HepG2 (cell line): ENCODE data around the gene ACAT2. TPM values are rescaled to one million over a fixed set of nuclear protein-coding genes. Genes with fewer than 3 reads are reported as not detected.

ENCODE experiments used
- ADNP ChIP-seq: sonication (generic); formaldehyde crosslinking; IDR thresholded peaks from 2 replicates; pipeline ENCODE4 v1.4.0; 2020; ENCODE audit warnings: missing genetic modification reagents
- CBFB ChIP-seq: sonication (generic); formaldehyde crosslinking; IDR thresholded peaks from 2 replicates; pipeline ENCODE4 v1.4.0; 2020; ENCODE audit warnings: missing genetic modification reagents
- CEBPG ChIP-seq: IDR thresholded peaks from 2 replicates; pipeline ENCODE4 v1.6.1; 2016
- CREM ChIP-seq, 2 experiments: sonication (generic) in 1 of 2; formaldehyde crosslinking in 1 of 2; IDR thresholded peaks; 2 replicates each; pipeline versions ENCODE4 v1.4.0 to v1.6.1; 2016 to 2020; ENCODE audit warnings: antibody characterized with exemption in 1 of 2, mild to moderate bottlenecking in 1 of 2, missing genetic modification reagents in 1 of 2
- EHMT2 ChIP-seq: fragments of 200-600 bp; sonication (generic); IDR thresholded peaks from 2 replicates; pipeline ENCODE4 v1.7.0; 2017; ENCODE audit warnings: antibody characterized with exemption, low read depth, low read length, borderline replicate concordance
- FOSL2 ChIP-seq: sonication (generic); formaldehyde crosslinking; IDR thresholded peaks from 2 replicates; pipeline ENCODE4 v1.4.0; 2020; ENCODE audit warnings: missing genetic modification reagents
- HNF4A ChIP-seq: sonication (generic); formaldehyde crosslinking; IDR thresholded peaks from 2 replicates; pipeline ENCODE4 v1.4.0; 2020; ENCODE audit warnings: missing genetic modification reagents
- HNRNPL ChIP-seq: fragments of 200-400 bp; formaldehyde crosslinking; IDR thresholded peaks from 2 replicates; pipeline ENCODE4 v1.6.1; 2017; ENCODE audit warnings: mild to moderate bottlenecking, low read depth, low read length
- HOXA5 ChIP-seq: sonication (generic); formaldehyde crosslinking; IDR thresholded peaks from 2 replicates; pipeline ENCODE4 v1.4.0; 2020; ENCODE audit warnings: missing genetic modification reagents
- KLF6 ChIP-seq: IDR thresholded peaks from 2 replicates; pipeline ENCODE4 v1.8.0; 2016; ENCODE audit warnings: missing biosample characterization, missing genetic modification reagents
- NCOA5 ChIP-seq: sonication (generic); formaldehyde crosslinking; IDR thresholded peaks from 2 replicates; pipeline ENCODE4 v1.4.0; 2020; ENCODE audit warnings: missing genetic modification reagents
- POGK ChIP-seq: sonication (generic); formaldehyde crosslinking; conservative IDR thresholded peaks from 2 replicates; pipeline ENCODE4 v1.8.0; 2022; ENCODE audit warnings: mild to moderate bottlenecking, moderate library complexity, missing genetic modification reagents
- REPIN1 ChIP-seq: sonication (generic); formaldehyde crosslinking; IDR thresholded peaks from 2 replicates; pipeline ENCODE4 v1.8.0; 2022; ENCODE audit warnings: missing genetic modification reagents, low read depth, mild to moderate bottlenecking, borderline replicate concordance
- SOX13 ChIP-seq, 3 experiments: fragments of 450-650 bp in 1 of 3; sonication (generic) in 1 of 3; formaldehyde crosslinking in 1 of 3; IDR thresholded peaks in 2 of 3; conservative IDR thresholded peaks in 1 of 3; 2 replicates each; pipeline versions ENCODE4 v1.5.0 to v1.6.1; 2016 to 2020; ENCODE audit warnings: antibody characterized with exemption in 1 of 3, mild to moderate bottlenecking in 1 of 3, missing compliant biosample characterization in 1 of 3, missing genetic modification reagents in 1 of 3, moderate library complexity in 1 of 3
- SOX6 ChIP-seq, 2 experiments: fragments of 450-650 bp in 1 of 2; sonication (generic) in 1 of 2; formaldehyde crosslinking in 1 of 2; IDR thresholded peaks; 2 replicates each; pipeline versions ENCODE4 v1.4.0 to v1.6.1; 2017 to 2020; ENCODE audit warnings: antibody characterized with exemption in 1 of 2, mild to moderate bottlenecking in 1 of 2, missing genetic modification reagents in 1 of 2
- TRIM24 ChIP-seq: sonication (generic); formaldehyde crosslinking; IDR thresholded peaks from 2 replicates; pipeline ENCODE4 v1.8.0; 2022; ENCODE audit warnings: mild to moderate bottlenecking, missing genetic modification reagents
- ZNF484 ChIP-seq: sonication (generic); formaldehyde crosslinking; IDR thresholded peaks from 2 replicates; pipeline ENCODE4 v1.5.1; 2020; ENCODE audit warnings: mild to moderate bottlenecking, low read depth, missing genetic modification reagents, borderline replicate concordance
- ZNF629 ChIP-seq: sonication (generic); formaldehyde crosslinking; conservative IDR thresholded peaks from 2 replicates; pipeline ENCODE4 v1.5.0; 2020; ENCODE audit warnings: missing genetic modification reagents
- ZNF652 ChIP-seq: IDR thresholded peaks from 2 replicates; pipeline ENCODE4 v1.6.1; 2016; ENCODE audit warnings: low read depth, borderline replicate concordance
- ZNF766 ChIP-seq: sonication (generic); formaldehyde crosslinking; IDR thresholded peaks from 2 replicates; pipeline ENCODE4 v1.5.0; 2020; ENCODE audit warnings: missing genetic modification reagents, borderline replicate concordance
- polyA plus RNA-seq, 8 experiments: library from polyadenylated mRNA; depleted of rRNA in 3 of 8; stranded (reverse) in 7 of 8; unstranded in 1 of 8; fragments of >200 nt; fragmentation: Illumina TruSeq in 4 of 8; extraction: Trizol in 4 of 8; gene quantifications; 2 replicates each; pipeline versions ENCODE4 v1.2.1 to v1.2.3, GENCODE V29; 2011 to 2016; ENCODE audit warnings: low read depth in 4 of 8, missing spikeins in 1 of 8, mixed read lengths in 1 of 8; ENCODE audit not compliant: insufficient read depth in 1 of 8
- total RNA-seq, 5 experiments: library from RNA; depleted of rRNA; stranded (reverse); fragments of >200 nt; fragmentation: Illumina TruSeq; extraction: Trizol; gene quantifications; 2 replicates each; pipeline ENCODE4 v1.2.3, GENCODE V29; 2016; ENCODE audit warnings: low read depth in 1 of 5
- TF ChIP-seq, protein P1 (sequence below): sonication (generic); formaldehyde crosslinking; IDR thresholded peaks from 2 replicates; pipeline ENCODE4 v1.4.0; 2020; ENCODE audit warnings: missing genetic modification reagents
- TF ChIP-seq, protein P2 (sequence below): sonication (generic); formaldehyde crosslinking; IDR thresholded peaks from 2 replicates; pipeline ENCODE4; 2020; ENCODE audit warnings: missing genetic modification reagents, mild to moderate bottlenecking, borderline replicate concordance
- TF ChIP-seq, protein P3 (sequence below): sonication (generic); formaldehyde crosslinking; IDR thresholded peaks from 2 replicates; pipeline ENCODE4 v1.4.0; 2020; ENCODE audit warnings: mild to moderate bottlenecking, missing genetic modification reagents

The ACAT2 gene
- total and polyA plus RNA-seq, 2 of the 13 experiments (the other 11 are each of a cell fraction or from before 2014, with no cell fraction given): 121 to 534 TPM

DNA sequence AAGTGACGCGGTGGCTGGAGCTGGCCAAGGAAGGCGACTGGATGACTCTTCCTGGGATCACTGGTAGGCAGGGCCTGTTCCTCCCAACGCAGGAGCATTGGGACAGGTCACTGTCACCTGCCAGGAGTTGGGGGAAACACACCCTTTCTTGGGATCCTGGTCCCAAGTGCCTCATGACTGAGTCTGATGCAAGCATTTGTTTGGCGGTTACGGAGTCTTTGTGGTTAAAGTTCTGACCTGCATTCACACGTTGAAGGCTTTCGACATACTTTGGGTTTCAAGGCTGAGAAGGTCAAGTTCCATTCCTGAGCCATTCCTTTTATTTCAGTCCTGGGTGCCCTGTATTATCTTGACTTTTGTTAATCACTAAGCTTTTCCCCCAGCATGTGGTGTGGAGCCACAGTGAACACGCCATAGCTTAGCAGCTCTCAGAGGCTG is 44.2 kb downstream of the ACAT2 start (continued):
- TF ChIP-seq, protein P1, sequence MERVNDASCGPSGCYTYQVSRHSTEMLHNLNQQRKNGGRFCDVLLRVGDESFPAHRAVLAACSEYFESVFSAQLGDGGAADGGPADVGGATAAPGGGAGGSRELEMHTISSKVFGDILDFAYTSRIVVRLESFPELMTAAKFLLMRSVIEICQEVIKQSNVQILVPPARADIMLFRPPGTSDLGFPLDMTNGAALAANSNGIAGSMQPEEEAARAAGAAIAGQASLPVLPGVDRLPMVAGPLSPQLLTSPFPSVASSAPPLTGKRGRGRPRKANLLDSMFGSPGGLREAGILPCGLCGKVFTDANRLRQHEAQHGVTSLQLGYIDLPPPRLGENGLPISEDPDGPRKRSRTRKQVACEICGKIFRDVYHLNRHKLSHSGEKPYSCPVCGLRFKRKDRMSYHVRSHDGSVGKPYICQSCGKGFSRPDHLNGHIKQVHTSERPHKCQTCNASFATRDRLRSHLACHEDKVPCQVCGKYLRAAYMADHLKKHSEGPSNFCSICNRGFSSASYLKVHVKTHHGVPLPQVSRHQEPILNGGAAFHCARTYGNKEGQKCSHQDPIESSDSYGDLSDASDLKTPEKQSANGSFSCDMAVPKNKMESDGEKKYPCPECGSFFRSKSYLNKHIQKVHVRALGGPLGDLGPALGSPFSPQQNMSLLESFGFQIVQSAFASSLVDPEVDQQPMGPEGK (CRISPR knock-in tag): 0 out of 2 replicates have a peak, but pooled peaks have one; percentile 32
- TF ChIP-seq, protein P2, sequence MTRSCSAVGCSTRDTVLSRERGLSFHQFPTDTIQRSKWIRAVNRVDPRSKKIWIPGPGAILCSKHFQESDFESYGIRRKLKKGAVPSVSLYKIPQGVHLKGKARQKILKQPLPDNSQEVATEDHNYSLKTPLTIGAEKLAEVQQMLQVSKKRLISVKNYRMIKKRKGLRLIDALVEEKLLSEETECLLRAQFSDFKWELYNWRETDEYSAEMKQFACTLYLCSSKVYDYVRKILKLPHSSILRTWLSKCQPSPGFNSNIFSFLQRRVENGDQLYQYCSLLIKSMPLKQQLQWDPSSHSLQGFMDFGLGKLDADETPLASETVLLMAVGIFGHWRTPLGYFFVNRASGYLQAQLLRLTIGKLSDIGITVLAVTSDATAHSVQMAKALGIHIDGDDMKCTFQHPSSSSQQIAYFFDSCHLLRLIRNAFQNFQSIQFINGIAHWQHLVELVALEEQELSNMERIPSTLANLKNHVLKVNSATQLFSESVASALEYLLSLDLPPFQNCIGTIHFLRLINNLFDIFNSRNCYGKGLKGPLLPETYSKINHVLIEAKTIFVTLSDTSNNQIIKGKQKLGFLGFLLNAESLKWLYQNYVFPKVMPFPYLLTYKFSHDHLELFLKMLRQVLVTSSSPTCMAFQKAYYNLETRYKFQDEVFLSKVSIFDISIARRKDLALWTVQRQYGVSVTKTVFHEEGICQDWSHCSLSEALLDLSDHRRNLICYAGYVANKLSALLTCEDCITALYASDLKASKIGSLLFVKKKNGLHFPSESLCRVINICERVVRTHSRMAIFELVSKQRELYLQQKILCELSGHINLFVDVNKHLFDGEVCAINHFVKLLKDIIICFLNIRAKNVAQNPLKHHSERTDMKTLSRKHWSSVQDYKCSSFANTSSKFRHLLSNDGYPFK: 0 out of 2 replicates have a peak, but pooled peaks have one; percentile 24
- TF ChIP-seq REPIN1 (CRISPR knock-in tag) (0 out of 2 replicates have a peak, but pooled peaks have one; percentile 3), CBFB (CRISPR knock-in tag) (peak; percentile 91), TRIM24 (CRISPR knock-in tag) (0 out of 2 replicates have a peak, but pooled peaks have one; percentile 29), SOX13 (IDR thresholded peaks at IDR 0.05) (no peak), SOX13 (CRISPR knock-in tag; conservative IDR thresholded peaks at IDR 0.05 in 1 of 2, IDR thresholded peaks at IDR 0.05 in 1 of 2) (peak in 1 of 2 experiments; percentile 40; a peak in 1 of 4 replicates), CEBPG (CRISPR knock-in tag) (peak; percentile 75), ZNF629 (CRISPR knock-in tag) (0 out of 2 replicates have a peak, but pooled peaks have one; percentile 29), EHMT2 (peak; percentile 37; the same call in 1 of the 2 replicates), POGK (CRISPR knock-in tag) (0 out of 2 replicates have a peak, but pooled peaks have one; percentile 45), ZNF652 (CRISPR knock-in tag) (peak; percentile 26; the same call in 1 of the 2 replicates), SOX6 (IDR thresholded peaks at IDR 0.05) (no peak), SOX6 (CRISPR knock-in tag; IDR thresholded peaks at IDR 0.05) (peak; percentile 67; the same call in 1 of the 2 replicates), ZNF484 (CRISPR knock-in tag) (no peak), HNRNPL (no peak), CREM (IDR thresholded peaks at IDR 0.05) (peak; percentile 36; the same call in 1 of the 2 replicates), CREM (CRISPR knock-in tag; IDR thresholded peaks at IDR 0.05) (no peak), NCOA5 (no peak), ZNF766 (CRISPR knock-in tag) (no peak), KLF6 (CRISPR knock-in tag) (0 out of 2 replicates have a peak, but pooled peaks have one; percentile 19), HNF4A (peak; percentile 74), FOSL2 (CRISPR knock-in tag) (peak; percentile 67), HOXA5 (CRISPR knock-in tag) (no peak), ADNP (no peak)
- TF ChIP-seq, protein P3, sequence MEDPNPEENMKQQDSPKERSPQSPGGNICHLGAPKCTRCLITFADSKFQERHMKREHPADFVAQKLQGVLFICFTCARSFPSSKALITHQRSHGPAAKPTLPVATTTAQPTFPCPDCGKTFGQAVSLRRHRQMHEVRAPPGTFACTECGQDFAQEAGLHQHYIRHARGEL: no peak
